Activated T-helper 1 cell treated with anti-CD3 and anti-CD28 coated beads, Interleukin-2, amount 50 U/mL, for 16 hours (primary cell): ENCODE measurements around the gene RMI2.

ENCODE experiments used
- DNase-seq, 2 donors: peaks; one replicate each; pipeline ENCODE4 v3.0.0-alpha.2; 2020; ENCODE audit warnings: low read depth in 1 of 2, low spot score in 1 of 2

Gene RMI2

DNA sequence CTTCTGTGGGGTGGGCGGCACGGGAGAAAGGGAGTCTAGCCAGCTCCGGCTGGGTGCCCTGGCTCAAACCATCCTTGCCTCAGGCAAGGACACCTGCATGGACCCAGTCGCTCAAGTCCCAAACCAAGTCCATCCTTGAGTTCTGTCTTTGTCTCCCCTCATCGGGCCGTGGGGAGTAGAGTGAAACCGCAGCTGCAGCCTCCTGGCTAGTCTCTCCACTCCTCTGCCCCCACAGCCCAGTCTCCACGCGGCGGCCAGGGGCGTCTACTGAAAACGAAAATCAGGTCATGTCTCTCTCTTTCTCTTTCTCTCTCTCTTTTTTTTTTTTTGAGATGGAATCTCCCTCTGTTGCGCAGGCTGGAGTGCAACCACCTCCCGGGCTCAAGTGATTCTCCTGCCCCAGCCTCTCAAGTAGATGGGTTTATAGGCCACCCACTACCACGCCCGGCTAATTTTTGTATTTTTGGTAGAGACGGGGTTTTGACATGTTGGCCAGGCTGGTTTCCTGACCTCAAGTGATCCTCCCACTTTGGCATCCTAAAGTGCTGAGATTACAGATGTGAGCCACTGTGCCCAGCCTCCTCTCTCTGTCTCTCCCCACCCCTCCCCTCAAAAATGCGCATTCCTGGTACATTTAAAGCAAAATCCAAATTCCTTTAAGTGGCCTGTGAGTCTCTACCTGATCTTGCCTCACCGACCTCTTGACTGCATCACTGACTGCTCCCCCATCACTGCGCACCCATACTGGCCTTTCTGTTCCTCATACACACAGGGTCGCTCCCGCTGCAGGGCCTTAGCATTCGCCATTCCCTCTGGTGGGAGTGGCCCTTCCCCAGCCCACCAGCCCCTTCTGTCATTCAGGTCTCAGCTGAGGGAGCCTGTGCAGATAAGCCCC lies 17.7 kb upstream of the RMI2 start:
- no peak for DNase-seq

GRCh38 chr16:11328172-11329070 lies 16.8 kb upstream of the RMI2 start:
- DNase-seq: peak in 1 of 2 donors; percentile 16

GRCh38 chr16:11329071-11329491 lies 16.2 kb upstream of the RMI2 start:
- DNase-seq: no peak

DNA sequence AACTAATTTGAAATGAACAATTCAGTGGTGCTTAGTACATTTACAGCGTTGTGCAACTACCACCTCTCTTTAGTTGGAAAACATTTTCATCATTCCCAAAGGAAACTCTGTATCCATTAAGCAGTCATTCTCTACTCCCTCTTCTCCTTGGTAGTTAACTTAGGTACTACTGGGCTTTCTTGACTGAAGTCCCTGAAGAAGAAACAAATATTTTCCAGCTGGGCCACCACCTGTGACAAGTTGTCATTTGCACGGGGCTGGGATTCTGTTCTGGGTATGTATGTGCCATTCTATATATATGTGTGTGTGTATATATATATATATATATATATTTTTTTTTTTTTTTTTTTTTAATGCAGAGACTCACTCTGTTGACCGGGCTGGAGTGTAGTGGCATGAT lies 15.4 kb upstream of the RMI2 start:
- DNase-seq: no peak

DNA sequence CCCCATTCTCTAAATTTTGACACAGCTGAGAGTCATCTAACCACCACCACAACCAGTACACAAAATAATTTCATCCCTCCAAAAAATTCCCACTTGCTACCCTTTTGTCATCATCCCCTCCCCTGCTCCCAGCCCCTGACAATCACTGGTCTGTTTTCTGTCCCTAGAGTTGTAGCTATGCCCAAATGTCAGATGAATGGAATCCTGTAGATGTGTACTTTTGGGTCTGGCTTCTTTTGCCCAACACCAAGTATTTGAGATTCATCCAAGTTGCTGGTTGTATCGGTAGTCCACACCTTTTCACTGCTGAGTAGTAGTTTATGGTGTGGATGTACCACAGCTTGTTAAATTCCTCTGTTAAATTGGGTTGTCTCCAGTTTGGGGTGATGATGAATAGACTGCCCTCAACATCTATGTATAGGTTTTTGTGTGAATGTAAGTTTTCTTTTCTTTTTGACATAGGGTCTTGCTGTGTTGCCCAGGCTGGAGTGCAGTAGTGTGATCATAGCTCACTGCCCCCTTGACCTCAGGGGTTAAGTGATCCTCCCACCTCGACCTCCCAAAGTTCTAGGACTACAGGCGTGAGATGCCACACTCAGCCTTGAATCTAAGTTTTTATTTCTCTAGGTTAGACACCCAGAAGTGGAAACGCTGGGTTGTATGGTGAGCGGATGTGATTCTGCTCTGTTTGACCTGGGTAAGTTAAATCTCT lies 14.6 kb upstream of the RMI2 start:
- no peak for DNase-seq

DNA sequence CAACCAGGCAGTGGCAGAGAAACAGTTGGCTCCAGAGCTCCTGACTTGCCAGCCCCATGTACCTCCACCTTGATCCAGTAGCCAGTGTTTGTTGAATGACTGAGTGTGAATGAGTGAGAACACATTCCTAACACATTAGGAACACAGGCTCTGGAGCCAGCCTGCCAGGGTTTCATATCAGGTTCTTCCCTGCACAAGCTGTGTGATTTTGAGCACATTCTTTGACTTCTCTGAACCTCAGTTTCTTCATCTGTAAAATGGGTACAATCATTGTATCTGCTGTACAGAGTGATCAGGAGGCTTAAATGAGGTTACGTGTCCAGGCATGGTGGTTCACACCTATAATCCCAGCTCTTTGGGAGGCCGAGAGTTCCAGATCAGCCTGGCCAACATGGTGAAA lies 13.3 kb upstream of the RMI2 start:
- DNase-seq: no peak

DNA sequence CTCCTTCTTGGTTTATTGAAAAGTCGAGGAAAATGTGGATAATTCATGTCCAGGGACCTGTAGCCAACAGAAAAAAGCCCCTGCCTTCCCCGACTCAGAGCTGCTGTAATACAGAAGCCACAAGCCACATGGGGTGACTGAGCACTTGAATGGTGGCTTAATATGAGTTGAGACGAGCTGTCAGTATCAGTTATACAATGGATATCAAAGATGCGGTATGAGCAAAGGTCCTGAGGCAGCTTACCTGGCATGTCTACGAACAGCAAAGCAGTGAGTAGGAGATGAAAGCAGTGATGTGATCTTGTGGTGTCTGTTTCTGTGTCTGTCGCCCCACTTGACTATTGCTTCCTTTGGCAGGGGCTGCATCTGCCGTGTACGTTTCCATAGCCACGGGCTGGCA lies 12.2 kb upstream of the RMI2 start:
- DNase-seq: no peak

GRCh38 chr16:11333702-11334101 lies 11.6 kb upstream of the RMI2 start:
- DNase-seq: no peak

- DNase-seq: no peak
Observed at GRCh38 chr16:11334831-11335404, 10.3 kb upstream of the RMI2 start.

- no peak for DNase-seq
Observed at GRCh38 chr16:11339075-11339474, 6.2 kb upstream of the RMI2 start.

GRCh38 chr16:11340710-11341109 lies 4.5 kb upstream of the RMI2 start:
- no peak for DNase-seq

DNA sequence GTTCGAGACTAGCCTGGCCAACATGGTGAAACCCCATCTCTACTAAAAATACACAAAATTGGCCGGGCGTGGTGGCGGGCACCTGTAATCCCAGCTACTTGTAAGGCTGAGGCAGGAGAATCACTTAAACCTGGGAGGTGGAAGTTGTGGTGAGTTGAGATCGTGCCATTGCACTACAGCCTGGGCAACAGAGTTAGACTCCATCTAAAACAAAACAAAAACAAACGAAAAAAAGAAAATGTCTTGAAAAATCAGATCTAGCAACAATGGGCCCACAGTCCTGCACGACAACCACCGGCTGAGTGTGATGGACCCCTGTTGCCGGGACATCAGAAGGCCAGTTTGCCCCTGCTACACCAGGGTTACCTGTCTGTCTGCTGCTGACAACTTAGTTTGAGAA lies 3.9 kb upstream of the RMI2 start:
- no peak for DNase-seq

GRCh38 chr16:11342021-11342855 lies 3.0 kb upstream of the RMI2 start:
- DNase-seq: no peak

DNA sequence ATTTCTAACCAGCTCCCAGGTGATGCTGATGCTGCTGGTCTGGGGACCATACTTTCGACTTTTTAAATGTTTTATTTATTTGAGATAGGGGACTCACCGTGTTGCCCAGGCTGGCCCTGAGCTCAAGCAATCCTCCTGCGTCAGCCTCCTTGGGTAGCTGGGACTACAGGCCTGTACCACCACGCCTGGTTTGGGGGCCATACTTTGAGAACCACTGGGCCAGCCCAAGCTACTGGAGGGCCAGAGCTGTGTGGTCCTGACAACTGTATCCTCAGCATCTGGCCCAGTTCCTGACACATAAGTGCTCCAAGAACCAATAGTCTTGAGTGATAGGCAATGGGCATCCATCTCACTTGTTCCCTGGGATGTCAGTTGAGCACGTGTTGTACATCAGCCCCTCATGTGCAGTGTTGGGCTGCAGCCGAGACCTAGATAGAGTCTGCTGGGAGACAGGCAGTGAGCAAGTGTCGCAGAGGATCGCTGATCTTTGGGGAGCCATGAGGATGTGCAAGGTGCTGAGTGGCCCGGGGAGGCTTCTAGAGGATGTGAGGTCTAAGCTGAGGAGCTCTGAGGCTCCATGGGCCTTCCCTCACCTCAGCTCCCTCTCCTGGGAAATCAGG lies 1.6 kb downstream of the RMI2 start:
- no peak for DNase-seq

GRCh38 chr16:11347831-11348230 lies 2.6 kb downstream of the RMI2 start:
- DNase-seq: no peak

DNA sequence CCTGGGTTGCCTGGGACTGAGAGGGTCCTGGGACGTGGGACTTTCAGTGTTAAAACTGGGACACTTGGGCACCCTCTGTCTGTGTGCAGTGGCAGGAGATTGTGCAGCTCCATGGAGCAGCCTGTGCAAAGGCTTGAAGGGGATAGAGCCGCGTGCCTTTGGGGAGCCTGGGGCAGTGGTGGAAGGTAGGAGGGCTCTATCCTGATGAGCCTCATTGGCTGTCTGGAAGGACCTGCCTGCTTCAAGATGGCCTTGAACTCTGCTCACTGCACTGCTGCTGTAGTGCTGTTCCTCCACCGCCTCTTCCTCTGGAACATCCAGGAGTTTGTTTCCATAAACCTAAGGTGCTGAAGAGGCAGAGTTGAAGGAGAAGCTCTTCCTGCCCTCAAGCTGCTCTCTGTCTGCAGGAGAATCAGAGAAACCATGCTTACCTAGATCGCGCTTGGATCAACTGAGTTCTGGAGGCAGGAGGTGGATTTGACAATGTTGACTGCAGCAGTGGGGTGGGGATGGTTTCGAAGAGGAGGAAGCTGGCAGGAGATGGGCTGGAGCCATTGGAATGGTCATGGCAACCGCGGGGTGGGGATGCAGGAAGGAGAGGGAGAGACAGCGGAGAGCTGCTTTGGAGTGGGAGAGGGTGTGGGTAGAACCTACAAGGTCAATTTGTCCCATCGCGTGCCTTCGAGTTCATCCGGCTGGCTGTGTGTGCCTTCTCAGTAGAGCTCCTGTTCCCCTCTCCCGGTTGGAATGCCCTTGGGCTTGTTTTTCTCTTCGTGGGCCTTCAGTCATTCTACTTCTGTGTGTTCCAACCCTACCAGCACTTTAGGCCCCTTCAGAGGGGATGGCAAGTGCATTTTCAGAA lies 3.7 kb downstream of the RMI2 start:
- DNase-seq: no peak

DNA sequence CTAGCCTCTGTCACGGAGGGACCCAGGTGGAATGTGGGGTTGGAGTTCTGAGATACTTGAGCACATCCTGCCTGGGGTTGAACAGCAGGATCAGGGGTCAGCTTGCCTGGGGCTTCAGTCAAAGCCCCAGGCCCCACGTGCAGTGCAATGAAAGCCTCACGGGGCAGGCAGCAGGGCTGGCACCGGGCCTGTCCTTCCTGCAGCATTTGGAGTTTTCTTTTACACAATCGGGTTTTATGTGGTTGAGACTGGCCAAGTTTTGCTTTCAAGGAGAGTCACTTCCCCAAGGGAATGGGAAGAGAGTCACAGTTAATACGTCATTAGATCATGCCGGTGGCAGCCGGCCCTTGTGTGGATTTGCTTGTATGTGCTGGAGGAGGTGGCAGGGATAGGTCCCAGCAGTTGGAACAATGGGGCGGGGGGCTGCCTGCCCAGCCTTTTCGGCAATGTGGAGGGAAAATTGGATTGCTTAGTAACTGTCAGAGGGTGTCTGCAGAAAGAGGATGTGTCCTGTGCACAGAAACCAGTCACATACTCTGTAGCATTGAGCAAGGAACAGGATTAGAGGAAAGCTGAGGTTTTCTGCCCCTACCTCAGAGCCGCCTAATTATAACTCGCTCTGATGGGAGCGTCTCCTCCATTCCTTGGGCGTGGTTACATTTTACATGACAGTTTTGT lies 4.5 kb downstream of the RMI2 start:
- DNase-seq: no peak

GRCh38 chr16:11350519-11350918 lies 5.3 kb downstream of the RMI2 start:
- DNase-seq: no peak
